ENCODE data around the gene PPFIA1.

The PPFIA1 gene

GRCh38 chr11:70415642-70416395 is 145.3 kb downstream of the PPFIA1 start:
- DNase-seq (ENCODE audit: extremely low read depth, low read depth), result no peak
- no peak for TF ChIP-seq CTCF (IDR thresholded peaks at IDR 0.05; ENCODE audit: low read depth, low read length)

GRCh38 chr11:70416881-70417280 is 146.4 kb downstream of the PPFIA1 start:
- DNase-seq (ENCODE audit: extremely low read depth, low read depth), result no peak
- no peak for TF ChIP-seq CTCF (IDR thresholded peaks at IDR 0.05; ENCODE audit: low read depth, low read length)

GRCh38 chr11:70418130-70418529 is 147.6 kb downstream of the PPFIA1 start:
- DNase-seq (ENCODE audit: extremely low read depth, low read depth), result no peak
- no peak for TF ChIP-seq CTCF (IDR thresholded peaks at IDR 0.05; ENCODE audit: low read depth, low read length)

- no peak for TF ChIP-seq CTCF (IDR thresholded peaks at IDR 0.05; ENCODE audit: low read depth, low read length)
- DNase-seq (ENCODE audit: extremely low read depth, low read depth), result no peak
Observed at GRCh38 chr11:70419307-70420007, 149.0 kb downstream of the PPFIA1 start.

GRCh38 chr11:70420008-70420464 is 149.5 kb downstream of the PPFIA1 start:
- no peak for DNase-seq (ENCODE audit: extremely low read depth, low read depth)
- no peak for TF ChIP-seq CTCF (IDR thresholded peaks at IDR 0.05; ENCODE audit: low read depth, low read length)

GRCh38 chr11:70420496-70420895 is 150.0 kb downstream of the PPFIA1 start:
- no peak for DNase-seq (ENCODE audit: extremely low read depth, low read depth)
- TF ChIP-seq CTCF (IDR thresholded peaks at IDR 0.05; ENCODE audit: low read depth, low read length), result no peak

GRCh38 chr11:70421123-70421522 is 150.6 kb downstream of the PPFIA1 start:
- DNase-seq (ENCODE audit: extremely low read depth, low read depth), result no peak
- no peak for TF ChIP-seq CTCF (IDR thresholded peaks at IDR 0.05; ENCODE audit: low read depth, low read length)
